ENCODE data around the gene GLIS1.

The GLIS1 gene

GRCh38 chr1:53590531-53591515 is 148.1 kb downstream of the GLIS1 start:
- no peak for DNase-seq

DNA sequence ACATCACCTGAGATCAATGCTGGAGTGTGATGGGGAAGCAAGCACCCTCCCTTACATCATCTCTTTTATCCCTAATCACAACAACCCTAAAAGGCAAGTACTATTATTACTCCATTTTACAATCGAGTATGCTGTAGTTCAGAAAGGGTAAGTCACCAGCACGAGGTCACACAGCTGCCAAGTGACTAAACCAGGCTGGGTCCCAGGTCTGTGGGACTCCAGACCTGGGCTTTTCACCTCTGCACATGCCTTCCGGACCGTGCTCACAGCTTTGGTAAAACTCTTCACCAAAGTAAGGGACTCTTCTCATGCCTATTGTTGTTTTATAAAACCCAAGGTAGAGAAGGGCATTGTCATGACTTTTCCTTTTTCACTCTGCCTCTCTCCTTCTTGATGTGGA is 148.9 kb downstream of the GLIS1 start:
- no peak for DNase-seq

- no peak for DNase-seq
These were observed 149.7 kb downstream of the GLIS1 start for GRCh38 chr1:53589043-53589887.

DNA sequence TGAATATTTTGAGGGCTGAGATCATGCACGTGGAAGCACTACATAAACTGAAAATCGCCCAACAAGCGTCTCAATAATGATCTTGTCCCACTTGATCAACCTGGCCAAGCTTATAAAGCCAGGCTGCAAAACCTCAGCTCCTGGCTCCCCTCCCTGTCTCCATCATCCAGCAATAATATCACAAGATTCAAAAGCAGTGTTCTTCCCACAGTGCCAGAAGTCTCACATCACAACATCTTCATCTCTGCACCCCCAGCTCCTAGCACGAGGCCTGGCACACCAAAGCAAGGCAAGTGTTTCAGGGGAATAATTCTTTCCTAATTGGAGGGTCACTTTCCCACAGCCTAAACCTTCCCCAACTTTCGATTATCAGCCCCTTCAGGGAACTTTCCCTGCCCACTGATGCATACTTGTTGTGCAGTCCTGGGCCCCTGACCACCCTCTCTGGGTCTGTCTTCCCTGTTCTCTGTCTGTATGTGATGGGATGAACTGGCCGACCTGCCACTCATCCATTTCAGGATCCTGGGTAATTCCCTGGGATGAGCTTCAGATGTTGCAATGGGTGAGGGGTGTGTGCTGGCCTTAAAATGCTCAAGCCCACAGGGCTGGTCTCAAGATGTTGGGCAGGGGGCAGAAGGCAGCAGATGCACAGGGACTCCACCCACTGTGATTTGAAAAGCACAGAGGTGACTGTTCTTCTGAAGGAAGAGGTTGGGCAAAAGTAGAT is 150.7 kb downstream of the GLIS1 start:
- DNase-seq, result no peak

DNA sequence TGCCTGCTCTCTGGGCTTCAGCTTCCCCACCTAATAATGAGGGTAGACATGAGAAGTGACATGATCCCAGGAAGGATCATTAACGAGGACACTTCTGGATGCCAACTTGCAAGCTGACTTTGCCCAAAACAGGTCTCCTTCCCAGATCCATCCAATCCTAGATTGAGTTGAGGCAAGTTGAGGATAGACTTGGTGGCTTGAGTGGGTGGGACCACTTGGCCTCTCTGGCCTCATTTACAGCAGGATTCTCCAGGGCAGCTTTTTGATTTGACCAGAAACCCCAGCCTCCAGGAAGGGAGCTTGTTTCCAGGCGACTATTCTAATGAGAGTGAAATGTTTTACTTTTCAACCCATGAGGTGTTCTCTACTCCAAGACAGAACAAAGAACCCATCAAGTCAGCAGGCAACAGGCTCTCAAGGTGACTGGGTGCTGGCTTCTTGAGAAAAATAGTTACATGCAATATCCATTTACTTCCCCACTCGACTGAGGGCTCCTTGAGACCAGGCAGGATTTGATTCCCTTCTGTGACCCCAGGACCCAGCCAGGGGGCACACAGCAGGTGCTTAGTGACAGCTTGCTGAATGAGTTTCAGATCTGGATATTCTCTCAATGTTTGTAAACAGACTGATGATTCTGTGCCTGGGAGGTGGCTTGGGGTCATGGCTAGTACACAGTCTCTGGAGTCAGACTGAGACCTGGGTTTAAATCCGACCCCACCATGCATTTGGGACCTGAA is 151.5 kb downstream of the GLIS1 start:
- DNase-seq, result no peak

- no peak for DNase-seq
These were observed 152.2 kb downstream of the GLIS1 start for GRCh38 chr1:53586765-53587164.

- DNase-seq, result no peak
These were observed 153.4 kb downstream of the GLIS1 start for GRCh38 chr1:53585565-53585964.

DNA sequence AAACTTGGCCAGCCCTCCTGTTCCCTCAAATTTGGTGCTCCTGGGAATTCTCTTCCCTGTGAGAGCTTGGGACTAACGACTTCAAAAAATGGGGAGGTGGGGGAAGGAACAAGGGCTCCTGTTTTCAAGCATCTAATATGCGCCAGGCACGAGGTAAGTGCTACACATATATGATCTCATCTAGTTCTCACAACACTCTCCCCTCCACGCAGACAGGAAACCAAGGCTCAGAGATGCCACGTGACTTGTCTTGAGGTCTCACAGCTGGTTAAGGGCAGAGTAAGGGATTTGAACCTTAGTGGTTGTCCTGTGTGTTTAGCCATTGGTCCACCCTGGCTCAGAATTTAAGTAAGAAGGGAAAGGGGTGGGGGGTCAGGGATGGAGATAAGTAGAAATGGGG is 153.8 kb downstream of the GLIS1 start:
- no peak for DNase-seq

DNA sequence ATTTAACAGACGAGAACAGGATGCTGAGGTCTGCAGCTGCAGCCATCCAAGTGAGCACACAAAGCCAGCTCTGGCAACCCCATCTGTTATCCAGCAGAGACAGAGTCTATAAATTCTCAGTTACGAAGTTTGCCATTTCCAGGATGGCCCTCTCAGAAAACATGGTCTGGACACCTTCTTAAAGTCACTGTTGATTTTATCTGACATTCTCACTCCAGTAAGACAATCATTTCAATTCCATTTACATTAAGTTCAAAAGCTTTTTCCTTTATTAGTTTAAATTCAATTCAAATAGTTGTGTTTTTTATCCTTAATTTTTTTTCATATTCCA is 154.2 kb downstream of the GLIS1 start:
- DNase-seq, result no peak

- no peak for DNase-seq
These were observed 154.8 kb downstream of the GLIS1 start for GRCh38 chr1:53583868-53584776.

- DNase-seq, result no peak
These were observed 155.7 kb downstream of the GLIS1 start for GRCh38 chr1:53583021-53583867.

GRCh38 chr1:53582211-53583020 is 156.5 kb downstream of the GLIS1 start:
- no peak for DNase-seq

DNA sequence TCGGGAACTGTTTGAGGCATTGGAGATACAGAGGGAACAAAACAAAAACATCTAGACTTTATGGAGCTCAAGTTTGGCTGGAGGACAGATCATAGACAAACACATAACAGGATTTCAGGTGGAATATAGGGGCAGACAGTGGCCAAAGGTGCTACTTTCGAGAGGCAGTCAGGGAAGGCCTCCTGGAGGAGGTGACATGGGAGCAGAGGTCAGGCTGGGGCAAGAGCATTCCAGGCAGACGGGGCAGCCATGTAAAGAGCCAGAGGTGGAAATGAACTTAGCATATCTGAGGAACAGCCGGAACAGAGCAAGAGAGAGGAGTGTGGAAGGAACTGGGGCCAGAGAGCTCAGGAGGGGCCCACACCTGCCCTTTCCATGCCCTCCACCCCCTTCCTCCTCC is 157.5 kb downstream of the GLIS1 start:
- DNase-seq, result no peak

- DNase-seq, result no peak
These were observed 158.1 kb downstream of the GLIS1 start for GRCh38 chr1:53580739-53581475.

- no peak for DNase-seq
These were observed 159.0 kb downstream of the GLIS1 start for GRCh38 chr1:53580009-53580400.

- DNase-seq, result no peak
These were observed 159.5 kb downstream of the GLIS1 start for GRCh38 chr1:53579221-53580008.

DNA sequence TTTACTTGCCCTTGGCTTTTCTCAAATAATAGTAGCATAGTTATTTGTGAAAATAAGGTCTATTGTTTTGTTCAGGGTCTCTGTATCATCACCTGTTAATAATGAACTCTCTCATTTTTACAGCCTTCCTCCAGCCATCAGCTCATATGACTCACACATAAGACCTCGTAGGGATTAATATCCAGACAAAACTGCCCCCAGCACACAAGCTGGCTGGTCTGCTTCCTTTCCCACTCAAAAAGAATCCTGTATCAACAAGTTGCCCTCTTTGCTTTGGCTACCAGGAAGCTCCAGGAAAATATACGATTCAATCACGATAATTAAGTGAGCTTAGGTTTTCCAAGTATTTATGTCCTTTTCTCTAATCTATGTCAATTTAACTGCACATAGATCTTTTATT is 160.6 kb downstream of the GLIS1 start:
- no peak for DNase-seq

GRCh38 chr1:53577761-53578100 is 161.2 kb downstream of the GLIS1 start:
- DNase-seq, result no peak
